Mesenchymal stem cell (in vitro differentiated cells and primary cell): ENCODE measurements around the gene ZPR1.

ENCODE experiments used
- DNase-seq: peaks from one replicate; pipeline ENCODE4 v3.0.0-alpha.2; 2013
- H2AFZ ChIP-seq: one replicate; pipeline ENCODE4 v1.6.1; 2013; ENCODE audit warnings: low read depth, mild to moderate bottlenecking, control low read depth, inconsistent platforms, low read length, moderate library complexity
- H2AK5ac ChIP-seq: 2 replicates; pipeline ENCODE4 v1.6.1; 2013; ENCODE audit warnings: low read length, moderate library complexity, mild to moderate bottlenecking, inconsistent platforms; ENCODE audit not compliant: severe bottlenecking
- H2BK120ac ChIP-seq: one replicate; pipeline ENCODE4 v1.6.1; 2013; ENCODE audit warnings: low read depth, mild to moderate bottlenecking, inconsistent platforms, low read length, moderate library complexity
- H2BK12ac ChIP-seq, 2 experiments: one replicate each; pipeline ENCODE4 v1.6.1; 2013; ENCODE audit warnings: inconsistent platforms in 2 of 2, low read length in 2 of 2, mild to moderate bottlenecking in 2 of 2, moderate library complexity in 2 of 2, control low read depth in 1 of 2
- H2BK15ac ChIP-seq: one replicate; pipeline ENCODE4 v1.6.1; 2013; ENCODE audit warnings: mild to moderate bottlenecking, low read depth, inconsistent platforms; ENCODE audit not compliant: poor library complexity, severe bottlenecking
- H2BK5ac ChIP-seq: 2 replicates; pipeline ENCODE4 v1.6.1; 2013; ENCODE audit warnings: low read depth, mild to moderate bottlenecking, low read length, control low read depth, inconsistent platforms; ENCODE audit not compliant: poor library complexity, severe bottlenecking
- H3K14ac ChIP-seq, 2 experiments: one replicate each; pipeline ENCODE4 v1.6.1; 2013; ENCODE audit warnings: inconsistent platforms in 2 of 2, low read length in 2 of 2, control low read depth in 1 of 2, mild to moderate bottlenecking in 1 of 2, moderate library complexity in 1 of 2
- H3K18ac ChIP-seq, 2 experiments: one replicate each; pipeline ENCODE4 v1.6.1; 2013; ENCODE audit warnings: inconsistent platforms in 2 of 2, low read length in 2 of 2, control low read depth in 1 of 2, low read depth in 1 of 2, mild to moderate bottlenecking in 1 of 2
- H3K23ac ChIP-seq, 2 experiments: one replicate each; pipeline ENCODE4 v1.6.1; 2013; ENCODE audit warnings: inconsistent platforms in 2 of 2, low read length in 2 of 2, mild to moderate bottlenecking in 2 of 2, moderate library complexity in 2 of 2, control low read depth in 1 of 2
- H3K27ac ChIP-seq: 2 replicates; pipeline ENCODE4 v1.5.1; 2013; ENCODE audit warnings: mild to moderate bottlenecking, moderate library complexity, low read length, control low read depth, inconsistent platforms; ENCODE audit not compliant: poor library complexity, severe bottlenecking
- H3K27me3 ChIP-seq, 2 experiments: 2 replicates each; pipeline versions ENCODE4 v1.6.1 to v1.7.0; 2013; ENCODE audit warnings: low read length in 2 of 2, mild to moderate bottlenecking in 2 of 2, moderate library complexity in 2 of 2, control low read depth in 1 of 2, inconsistent platforms in 1 of 2; ENCODE audit not compliant: control insufficient read depth in 1 of 2, insufficient read depth in 1 of 2
- H3K36me3 ChIP-seq, 2 experiments: 2 replicates each; pipeline versions ENCODE4 v1.6.1 to v1.7.0; 2013; ENCODE audit warnings: low read length in 2 of 2, control low read depth in 1 of 2, inconsistent platforms in 1 of 2, low read depth in 1 of 2, mild to moderate bottlenecking in 1 of 2; ENCODE audit not compliant: insufficient read depth in 2 of 2, control insufficient read depth in 1 of 2
- H3K4ac ChIP-seq, 2 experiments: one replicate each; pipeline ENCODE4 v1.6.1; 2013; ENCODE audit warnings: inconsistent platforms in 2 of 2, low read length in 2 of 2, mild to moderate bottlenecking in 2 of 2, moderate library complexity in 2 of 2, control low read depth in 1 of 2, low read depth in 1 of 2
- H3K4me1 ChIP-seq: 2 replicates; pipeline ENCODE4 v1.6.1; 2013; ENCODE audit warnings: low read depth, low read length, control low read depth; ENCODE audit not compliant: control insufficient read depth, insufficient read depth
- H3K4me2 ChIP-seq: 2 replicates; pipeline ENCODE4 v1.6.1; 2013; ENCODE audit warnings: low read length, mild to moderate bottlenecking, inconsistent platforms; ENCODE audit not compliant: poor library complexity, severe bottlenecking
- H3K4me3 ChIP-seq, 2 experiments: 2 replicates each; pipeline versions ENCODE4 v1.5.1 to v1.7.0; 2013; ENCODE audit warnings: low read length in 2 of 2, mild to moderate bottlenecking in 2 of 2, control low read depth in 1 of 2, low read depth in 1 of 2; ENCODE audit not compliant: insufficient read depth in 1 of 2
- H3K79me1 ChIP-seq: replicated peaks from 2 replicates; pipeline ENCODE4 v1.6.1; 2013; ENCODE audit warnings: mild to moderate bottlenecking, control low read depth, low read length, inconsistent platforms; ENCODE audit not compliant: poor library complexity, severe bottlenecking
- H3K9ac ChIP-seq: 2 replicates; pipeline ENCODE4 v1.7.0; 2013; ENCODE audit warnings: mild to moderate bottlenecking, low read length, moderate library complexity
- H3K9me3 ChIP-seq: 2 replicates; pipeline ENCODE4 v1.7.0; 2013; ENCODE audit warnings: mild to moderate bottlenecking, low read length; ENCODE audit not compliant: control insufficient read depth
- H4K8ac ChIP-seq: one replicate; pipeline ENCODE4 v1.6.1; 2013; ENCODE audit warnings: inconsistent platforms, mild to moderate bottlenecking, low read length, moderate library complexity
- H4K91ac ChIP-seq: one replicate; pipeline ENCODE4 v1.6.1; 2013; ENCODE audit warnings: mild to moderate bottlenecking, low read length, inconsistent platforms
- WGBS: methylation state at CpG from one replicate; pipeline ENCODE4 v1.1.7; 2013; ENCODE audit warnings: mixed read lengths; 5-methylcytosine and 5-hydroxymethylcytosine counted together

The ZPR1 gene

DNA sequence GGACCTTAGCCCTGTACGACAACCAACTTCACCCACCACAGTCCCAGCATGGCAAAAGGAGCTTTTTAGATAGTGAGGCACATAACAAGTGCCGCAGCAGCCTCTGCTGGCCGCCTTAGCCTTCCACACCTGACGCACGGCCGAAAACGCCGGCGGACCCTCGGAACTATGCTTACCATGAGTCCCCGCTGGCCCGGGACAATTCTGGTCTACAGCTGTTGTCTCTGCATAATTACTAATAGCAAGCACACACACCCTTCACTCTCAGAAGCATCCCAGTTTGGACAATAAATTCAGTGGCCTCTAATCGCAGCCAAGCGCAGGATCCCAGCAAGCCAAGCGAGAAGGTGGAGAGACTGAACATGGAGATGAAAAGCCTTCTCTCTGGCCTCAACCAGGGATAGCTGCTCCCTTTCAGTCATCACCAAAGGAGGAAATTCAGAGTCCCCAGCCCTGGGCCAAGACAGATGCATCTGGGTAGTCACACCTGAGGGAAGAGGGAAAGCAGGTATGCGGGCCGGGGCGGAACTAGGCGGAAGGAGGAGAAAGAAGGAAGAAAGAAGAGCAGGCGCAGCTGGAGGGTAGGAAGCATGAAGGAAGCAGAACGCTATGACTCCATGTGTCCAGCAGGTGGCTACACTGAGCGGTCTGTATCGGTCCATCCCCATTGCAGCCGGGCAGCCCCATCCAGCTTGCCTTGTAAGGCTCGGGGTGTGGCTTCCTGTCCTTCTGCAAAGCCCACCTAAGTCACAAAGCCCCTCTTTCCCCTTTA, 55.4 kb downstream of the ZPR1 start:
- H2AK5ac ChIP-seq: no peak overlapping the region
- 30% methylated on average over 25 of the region's 25 CpGs for WGBS
- H3K9me3 ChIP-seq: no peaks in the 10 kb centered on the region
- no peak overlapping the region for H3K27ac ChIP-seq
- H3K9ac ChIP-seq: no peak overlapping the region
- no peak overlapping the region for H3K4me2 ChIP-seq
- no peak overlapping the region for H3K23ac ChIP-seq
- H2BK120ac ChIP-seq: no peak overlapping the region
- peaks cover 7% of the 10 kb centered on the region for H3K4me1 ChIP-seq
- DNase-seq: peak; percentile 70
- H3K27me3 ChIP-seq: peaks cover 32 to 44% of the 10 kb centered on the region in 2 experiments
- peak overlapping the region in 1 of 2 experiments; percentile 37 for H3K18ac ChIP-seq
- peak overlapping the region; percentile 21 for H2AFZ ChIP-seq
- H2BK15ac ChIP-seq: no peak overlapping the region
- H4K91ac ChIP-seq: no peak overlapping the region
- H3K4me3 ChIP-seq: no peak overlapping the region
- H3K36me3 ChIP-seq: no peaks in the 10 kb centered on the region
- no peak overlapping the region for H3K14ac ChIP-seq
- no peak overlapping the region for H3K4ac ChIP-seq
- H2BK5ac ChIP-seq: no peak overlapping the region
- H2BK12ac ChIP-seq: no peak overlapping the region
- peak overlapping the region; percentile 27 for H4K8ac ChIP-seq
- H3K79me1 ChIP-seq: no peaks in the 10 kb centered on the region

DNA sequence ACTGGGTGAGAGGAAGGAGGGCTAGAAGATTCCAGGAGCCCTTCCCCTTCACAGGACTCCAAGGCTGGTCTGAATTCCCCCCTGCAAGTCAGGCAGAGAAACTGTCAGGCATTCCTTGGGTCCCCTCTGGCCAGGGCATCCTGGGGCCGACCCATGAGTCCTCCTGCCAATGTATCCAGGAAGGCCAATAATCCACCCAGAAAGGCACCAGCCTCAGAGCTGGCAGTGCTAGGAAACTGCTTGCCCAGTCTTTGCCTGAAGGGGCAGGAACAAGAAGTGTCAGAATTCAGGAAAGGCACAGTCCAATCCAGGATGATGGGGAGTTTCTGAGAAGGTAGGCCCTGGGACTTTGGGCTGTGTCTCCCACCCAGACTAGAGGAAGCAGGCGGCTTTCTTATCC, 56.0 kb downstream of the ZPR1 start:
- Histone ChIP-seq H2AFZ (no peak overlapping the region), H2BK15ac (no peak overlapping the region), H3K36me3 (no peaks in the 10 kb centered on the region), H3K79me1 (no peaks in the 10 kb centered on the region), H2AK5ac (no peak overlapping the region), H3K18ac (no peak overlapping the region), H2BK120ac (no peak overlapping the region), H3K9me3 (no peaks in the 10 kb centered on the region), H3K14ac (no peak overlapping the region), H4K91ac (no peak overlapping the region), H3K4me2 (no peak overlapping the region), H3K4ac (no peak overlapping the region), H3K4me3 (no peak overlapping the region), H3K27ac (no peak overlapping the region), H3K27me3 (peaks cover 32 to 51% of the 10 kb centered on the region in 2 experiments), H3K4me1 (peaks cover 10% of the 10 kb centered on the region), H2BK5ac (no peak overlapping the region), H4K8ac (no peak overlapping the region), H3K9ac (no peak overlapping the region), H2BK12ac (no peak overlapping the region), H3K23ac (no peak overlapping the region)
- 84% methylated on average over 2 of the region's 2 CpGs for WGBS
- no peak for DNase-seq

DNA sequence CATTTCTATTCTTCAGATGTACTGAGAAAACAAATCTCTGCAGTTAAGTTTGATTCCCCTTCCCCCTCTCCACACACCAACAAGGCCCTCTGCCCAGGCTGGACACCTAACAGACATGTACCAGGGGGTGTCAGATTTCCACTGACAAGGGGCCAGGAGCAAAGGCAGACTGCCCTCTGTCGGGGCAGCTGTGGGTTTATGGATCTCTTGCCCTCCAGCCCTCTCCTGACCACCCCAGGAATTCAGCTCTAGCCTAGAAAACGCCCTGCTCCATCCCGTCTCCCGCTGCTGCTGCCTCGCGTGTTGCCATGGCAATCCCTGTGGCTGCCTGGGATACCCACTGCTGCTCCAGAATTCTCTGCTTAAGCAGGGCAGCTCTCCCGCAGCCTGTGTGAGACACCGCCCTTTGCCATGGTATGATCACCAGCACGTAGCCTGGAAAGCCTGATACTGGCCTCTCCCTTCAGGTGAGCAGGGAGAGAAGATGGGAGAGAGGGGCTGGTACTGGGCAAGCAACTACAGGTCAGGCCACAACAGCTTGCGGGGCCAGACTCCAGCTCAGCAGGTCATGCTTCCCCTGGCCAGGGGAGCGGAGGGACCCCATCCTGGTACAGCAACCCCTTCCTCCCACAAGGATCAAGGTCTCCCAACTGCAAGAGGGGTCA, 56.6 kb downstream of the ZPR1 start:
- H2BK15ac ChIP-seq: no peak overlapping the region
- no peak overlapping the region for H3K14ac ChIP-seq
- no peaks in the 10 kb centered on the region for H3K36me3 ChIP-seq
- no peaks in the 10 kb centered on the region for H3K9me3 ChIP-seq
- H2BK5ac ChIP-seq: no peak overlapping the region
- no peak overlapping the region for H4K8ac ChIP-seq
- no peak overlapping the region for H2AK5ac ChIP-seq
- no peak overlapping the region for H3K23ac ChIP-seq
- no peak overlapping the region for H3K9ac ChIP-seq
- H3K79me1 ChIP-seq: no peaks in the 10 kb centered on the region
- no peak overlapping the region for H2AFZ ChIP-seq
- H4K91ac ChIP-seq: no peak overlapping the region
- WGBS: 45% methylated on average over 5 of the region's 11 CpGs
- H3K18ac ChIP-seq: no peak overlapping the region
- no peak overlapping the region for H3K4me3 ChIP-seq
- H3K4me1 ChIP-seq: peaks cover 12% of the 10 kb centered on the region
- no peak overlapping the region for H3K4ac ChIP-seq
- H3K27me3 ChIP-seq: peaks cover 32 to 54% of the 10 kb centered on the region in 2 experiments
- no peak overlapping the region for H3K4me2 ChIP-seq
- peak; percentile 3 for DNase-seq
- H2BK120ac ChIP-seq: no peak overlapping the region
- no peak overlapping the region for H3K27ac ChIP-seq
- no peak overlapping the region for H2BK12ac ChIP-seq

DNA sequence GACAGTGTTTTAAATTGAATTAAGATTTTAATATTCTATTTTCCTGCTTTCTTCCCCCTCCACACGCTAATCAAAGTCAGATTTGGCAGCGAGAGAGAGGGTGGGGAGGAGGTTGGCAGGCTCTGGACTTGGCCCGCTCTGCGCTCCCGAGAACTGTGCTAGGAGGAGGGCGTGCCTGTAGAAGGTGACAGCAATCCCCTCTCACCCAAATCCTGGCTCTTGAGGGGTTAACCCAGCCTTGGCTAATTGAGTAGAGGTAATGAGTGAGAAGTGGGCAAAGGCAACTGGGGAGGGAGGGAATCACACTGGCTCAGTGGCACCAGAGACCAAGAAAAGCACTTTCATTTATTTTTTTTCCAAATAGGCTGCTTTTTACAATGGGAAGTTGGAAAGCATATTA, 57.2 kb downstream of the ZPR1 start:
- 78% methylated on average over 5 of the region's 6 CpGs for WGBS

More for the DNA sequence above, 57.2 kb downstream of the ZPR1 start:
- H4K8ac ChIP-seq: no peak overlapping the region
- H3K27ac ChIP-seq: no peak overlapping the region
- no peak overlapping the region for H2AFZ ChIP-seq
- peaks cover 19% of the 10 kb centered on the region for H3K4me1 ChIP-seq
- H3K36me3 ChIP-seq: no peaks in the 10 kb centered on the region
- no peak overlapping the region for H2BK12ac ChIP-seq
- H2AK5ac ChIP-seq: no peak overlapping the region
- H3K79me1 ChIP-seq: no peaks in the 10 kb centered on the region
- no peak overlapping the region for H3K23ac ChIP-seq
- H3K27me3 ChIP-seq: peaks cover 32 to 54% of the 10 kb centered on the region in 2 experiments
- no peak overlapping the region for H2BK15ac ChIP-seq
- DNase-seq: no peak
- H3K4me2 ChIP-seq: no peak overlapping the region
- H2BK5ac ChIP-seq: no peak overlapping the region
- no peak overlapping the region for H3K14ac ChIP-seq
- no peak overlapping the region for H2BK120ac ChIP-seq
- H3K9ac ChIP-seq: peak overlapping the region; percentile 7
- H3K9me3 ChIP-seq: no peaks in the 10 kb centered on the region
- no peak overlapping the region for H3K4ac ChIP-seq
- no peak overlapping the region for H4K91ac ChIP-seq
- H3K18ac ChIP-seq: no peak overlapping the region
- no peak overlapping the region for H3K4me3 ChIP-seq
